Measurements from ENCODE around the gene TBC1D25.
A peak's percentile ranks its signal among the peaks of the same experiment; 100 is the strongest.
"Not testable (repeated sequence)": the region's sequence is repeated elsewhere in the genome, so short reads cannot be mapped to it uniquely, and the experiment has no call there.

TBC1D25 gene

DNA sequence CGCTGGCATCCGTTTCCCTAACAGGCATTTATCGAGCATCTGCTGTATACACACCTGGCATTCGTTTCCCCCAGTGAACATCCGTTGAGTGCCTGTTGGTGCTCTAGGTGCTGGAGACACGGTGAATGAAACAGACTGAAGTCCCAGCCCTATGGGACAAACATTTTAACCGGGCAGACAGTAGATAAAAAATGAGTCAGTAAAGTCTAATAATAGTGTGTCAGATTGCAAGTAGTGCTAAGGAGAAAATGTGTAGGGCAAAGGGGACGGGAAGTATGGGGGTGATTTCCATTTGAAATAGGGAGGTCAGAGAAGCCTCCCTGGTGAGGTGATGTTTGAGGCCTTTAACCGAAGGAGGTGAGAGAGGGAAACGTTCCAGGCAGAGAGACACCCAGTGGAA is 23.2 kb upstream of the TBC1D25 start:
- DNase-seq (ENCODE audit: low spot score) = no peak

DNA sequence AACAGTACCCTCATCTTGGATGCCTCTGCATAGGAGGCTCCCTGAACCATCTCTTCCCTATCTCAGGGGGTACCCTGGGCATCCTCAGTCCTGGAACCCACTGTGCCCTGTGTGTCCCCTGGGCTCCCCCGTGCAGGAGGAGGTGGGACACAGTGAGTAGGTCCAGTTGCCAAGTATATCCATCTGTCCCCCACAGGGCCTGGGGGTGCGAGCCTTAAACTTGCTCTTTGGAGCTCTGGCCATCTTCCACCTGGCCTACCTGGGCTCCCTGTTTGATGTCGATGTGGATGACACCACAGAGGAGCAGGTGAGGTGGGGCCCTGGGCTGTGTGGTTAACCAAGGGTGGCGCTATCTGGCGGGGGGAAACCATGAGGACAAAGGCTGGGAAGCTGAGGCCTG is 22.5 kb upstream of the TBC1D25 start:
- DNase-seq (ENCODE audit: low spot score) = no peak

DNA sequence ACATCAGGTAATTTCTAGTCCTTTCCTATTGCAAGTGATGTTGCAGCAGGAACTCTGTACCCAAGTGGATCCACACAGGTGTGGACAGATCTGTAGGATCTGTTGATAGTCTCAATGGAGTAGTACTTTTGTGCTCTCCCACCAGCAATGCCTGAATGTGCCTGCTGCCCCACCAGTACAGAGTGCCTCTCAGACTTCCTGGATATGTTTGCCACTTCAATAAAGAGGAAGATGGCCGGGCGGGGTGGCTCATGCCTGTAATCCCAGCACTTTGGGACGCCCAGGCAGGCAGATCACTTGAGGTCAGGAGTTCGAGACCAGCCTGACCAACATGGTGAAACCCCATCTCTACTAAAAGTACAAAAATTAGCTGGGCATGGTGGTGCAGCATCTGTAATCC is 20.0 kb upstream of the TBC1D25 start:
- DNase-seq (ENCODE audit: low spot score) = not testable (repeated sequence)

DNA sequence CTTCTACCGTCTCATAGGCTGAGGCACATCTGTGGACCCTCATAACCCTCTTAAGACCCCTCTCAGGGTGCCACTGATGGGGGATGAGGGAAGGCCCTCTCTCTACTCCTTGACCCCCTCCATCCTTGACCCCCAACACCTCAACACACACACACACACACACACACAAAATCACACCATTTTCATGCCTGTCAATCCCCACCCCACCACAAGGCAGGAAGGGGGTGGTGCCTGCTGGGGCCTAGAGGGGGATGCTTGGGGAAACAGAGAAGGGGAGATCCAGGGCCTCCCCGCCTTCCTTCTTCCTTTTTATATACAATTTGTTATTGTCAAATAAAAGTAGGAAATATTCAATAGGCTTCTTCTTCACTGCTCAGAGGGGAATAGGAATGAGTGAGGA is 19.1 kb upstream of the TBC1D25 start:
- DNase-seq (ENCODE audit: low spot score) = no peak

DNA sequence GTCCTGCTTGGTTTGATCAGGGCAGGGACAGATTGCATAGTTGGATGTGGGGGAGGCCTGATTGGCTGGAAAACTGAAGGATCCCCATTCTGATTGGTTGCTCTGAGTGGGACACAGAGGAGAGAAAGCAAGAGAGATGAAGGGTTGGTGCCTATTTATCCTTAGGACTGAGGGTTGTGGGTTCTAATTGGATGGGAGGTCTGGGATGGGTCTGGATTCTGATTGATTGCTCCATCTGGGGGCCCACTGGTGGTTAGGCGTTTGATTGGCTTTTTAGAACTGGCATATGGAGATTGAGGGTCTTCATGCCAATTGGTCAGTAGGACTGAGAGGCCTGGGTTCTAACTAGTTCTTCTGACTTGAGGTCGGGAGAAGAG is 18.6 kb upstream of the TBC1D25 start:
- DNase-seq (ENCODE audit: low spot score) = no peak

DNA sequence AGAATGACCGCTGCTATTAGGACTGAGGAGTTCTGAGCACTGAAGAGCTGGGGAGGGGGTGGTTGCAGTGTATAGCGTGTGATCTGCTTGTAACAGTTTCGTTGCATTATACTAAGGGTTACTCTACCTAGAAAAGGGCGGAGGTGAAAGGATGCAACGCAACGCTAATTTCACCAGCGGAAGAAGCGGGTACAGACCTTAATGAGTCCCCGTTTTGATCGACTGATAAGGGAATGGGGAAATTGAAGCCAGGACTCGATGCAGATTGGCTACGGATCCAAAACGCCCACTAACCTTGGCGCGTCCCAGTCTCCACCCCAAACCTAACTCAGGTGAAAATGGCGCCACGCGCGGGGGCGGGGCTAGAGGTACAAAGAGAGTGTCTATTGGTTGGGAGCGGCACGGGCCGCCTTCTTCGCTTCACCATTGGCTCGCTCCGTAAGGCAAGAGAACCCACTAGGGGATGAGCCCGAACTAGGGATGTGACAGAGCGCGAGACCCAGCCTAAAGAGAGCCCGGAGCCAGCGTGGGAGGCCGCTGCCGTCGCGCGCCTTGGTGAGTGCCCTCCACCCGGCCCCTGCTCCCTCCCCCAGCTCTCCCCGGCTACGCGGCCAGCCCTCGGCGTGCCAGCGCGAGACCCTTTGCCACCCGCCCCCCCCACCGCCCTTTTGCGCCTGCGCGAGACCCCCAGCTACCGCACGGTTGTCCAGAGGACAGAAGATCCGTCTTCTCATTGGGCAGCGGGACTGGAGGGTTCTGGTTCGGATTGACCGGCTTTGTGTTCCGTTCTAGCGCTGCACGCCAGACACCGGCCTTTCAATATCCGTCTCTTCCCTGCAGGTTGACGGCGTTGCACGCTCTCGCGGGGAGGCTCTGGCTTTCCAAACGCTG is 17.9 kb upstream of the TBC1D25 start, which contains the start of gene EBP:
Gene EBP, plus strand, starts transcription at position 456 of the 891 bp plus-strand sequence. CDS start 1,964 bp downstream, outside the sequence.
- DNase-seq (ENCODE audit: low spot score) = peak; percentile 91

DNA sequence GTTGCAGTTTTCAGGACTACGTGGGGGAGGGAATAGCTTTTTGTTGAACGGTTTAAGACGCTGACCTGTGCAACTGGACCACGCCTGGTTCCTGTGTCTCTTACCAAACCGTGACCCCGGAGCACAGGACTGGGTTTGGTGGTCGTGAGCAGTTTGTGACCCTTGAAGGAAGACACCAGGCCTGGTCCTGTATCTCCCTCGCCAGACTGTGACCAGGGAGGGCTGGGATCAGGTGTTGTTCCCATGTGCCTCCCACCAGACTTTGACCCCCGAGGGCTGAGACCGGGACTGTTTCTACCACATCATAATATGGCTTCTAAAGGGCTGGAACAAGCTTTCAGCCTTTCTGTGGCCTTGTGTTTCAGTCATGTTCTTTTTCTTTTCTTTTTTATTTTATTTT is 17.2 kb upstream of the TBC1D25 start:
- DNase-seq (ENCODE audit: low spot score) = no peak

DNA sequence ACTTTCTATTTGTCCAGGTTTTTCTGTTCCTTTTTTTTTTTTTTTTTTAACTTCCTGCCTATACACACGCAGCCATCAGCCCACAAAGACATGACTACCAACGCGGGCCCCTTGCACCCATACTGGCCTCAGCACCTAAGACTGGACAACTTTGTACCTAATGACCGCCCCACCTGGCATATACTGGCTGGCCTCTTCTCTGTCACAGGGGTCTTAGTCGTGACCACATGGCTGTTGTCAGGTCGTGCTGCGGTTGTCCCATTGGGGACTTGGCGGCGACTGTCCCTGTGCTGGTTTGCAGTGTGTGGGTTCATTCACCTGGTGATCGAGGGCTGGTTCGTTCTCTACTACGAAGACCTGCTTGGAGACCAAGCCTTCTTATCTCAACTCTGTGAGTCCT is 15.8 kb upstream of the TBC1D25 start:
- DNase-seq (ENCODE audit: low spot score) = no peak

DNA sequence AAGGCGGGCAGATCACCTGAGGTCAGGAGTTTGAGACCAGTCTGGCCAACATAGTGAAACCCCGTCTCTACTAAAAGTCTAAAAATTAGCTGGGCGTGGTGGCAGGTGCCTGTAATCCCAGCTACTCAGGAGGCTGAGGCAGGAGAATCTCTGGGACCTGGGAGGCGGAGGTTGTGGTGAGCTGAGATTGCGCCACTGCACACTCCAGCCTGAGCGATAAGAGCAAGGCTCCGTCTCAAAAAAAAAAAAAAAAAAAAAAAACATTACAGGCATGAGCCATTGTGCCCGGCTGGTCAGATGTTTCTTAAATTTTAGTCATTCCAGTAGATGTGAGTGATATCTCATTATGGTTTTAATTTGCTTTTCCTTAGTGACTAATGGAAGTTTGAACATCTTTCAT is 13.7 kb upstream of the TBC1D25 start:
- DNase-seq (ENCODE audit: low spot score) = not testable (repeated sequence)

DNA sequence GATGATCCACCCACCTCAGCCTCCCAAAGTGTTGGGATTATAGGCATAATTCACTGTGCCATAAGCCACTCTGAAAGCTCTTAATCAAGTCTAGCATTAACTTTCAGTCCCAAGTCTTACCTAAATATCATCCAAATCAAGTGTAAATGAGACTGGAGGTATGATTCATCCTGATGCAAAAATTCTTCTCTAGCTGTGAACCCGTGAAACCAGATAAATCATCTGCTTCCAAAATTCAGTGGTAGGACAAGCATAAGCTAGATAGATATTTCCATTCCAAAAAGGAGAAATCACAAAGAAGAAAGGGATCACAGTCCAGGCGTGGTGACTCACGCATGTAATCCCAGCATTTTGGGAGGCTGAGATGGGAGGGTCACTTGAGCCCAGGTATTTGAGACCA is 8.8 kb upstream of the TBC1D25 start:
- DNase-seq (ENCODE audit: low spot score) = no peak

DNA sequence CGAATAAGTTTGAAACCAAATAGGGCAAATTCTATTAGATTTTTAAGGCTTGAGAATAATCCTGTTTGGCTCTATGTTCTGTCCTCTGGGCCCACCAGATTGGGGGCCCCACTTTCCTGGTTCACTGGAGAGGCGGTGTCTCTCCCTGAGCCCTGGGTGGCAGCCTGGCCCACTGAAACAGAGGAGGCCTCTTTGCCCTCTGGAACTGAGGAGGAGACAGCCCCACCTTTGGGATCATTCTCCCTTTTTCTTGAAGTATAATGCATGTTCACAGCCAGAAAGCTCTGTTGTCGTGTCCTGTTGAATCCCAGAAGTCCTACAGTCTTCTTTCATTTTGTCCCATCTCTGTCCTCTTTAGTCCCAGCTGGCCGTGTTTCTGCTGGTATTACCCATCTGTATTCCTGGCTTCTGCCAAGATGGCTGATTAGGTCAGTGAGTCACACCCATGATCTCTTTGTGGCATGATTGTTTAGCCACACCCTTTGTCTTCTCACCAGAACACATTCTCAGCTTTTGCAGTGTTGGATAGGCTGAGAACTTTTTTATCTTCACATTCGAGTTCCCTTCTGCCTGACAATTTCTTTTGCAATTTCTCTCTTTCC is 8.1 kb upstream of the TBC1D25 start:
- DNase-seq (ENCODE audit: low spot score) = peak; percentile 19

DNA sequence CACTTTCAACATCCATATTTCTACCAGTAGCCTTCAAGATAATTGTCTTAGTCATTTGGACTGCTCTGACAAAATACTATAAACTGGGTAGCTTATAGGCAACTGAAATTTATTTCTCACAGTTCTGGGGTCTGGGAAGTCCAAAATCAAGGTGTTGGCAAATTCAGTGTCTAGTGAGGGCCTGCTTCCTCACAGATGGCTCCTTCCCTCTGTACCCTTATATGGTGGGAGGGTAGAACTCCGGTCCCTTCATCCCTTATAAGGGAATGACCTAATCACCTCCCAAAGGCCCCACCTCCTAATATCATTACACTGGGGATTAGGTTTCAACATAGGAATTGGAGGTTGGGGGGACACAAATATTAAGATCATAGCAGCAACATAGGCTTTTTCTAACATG is 7.4 kb upstream of the TBC1D25 start:
- no peak for DNase-seq (ENCODE audit: low spot score)

DNA sequence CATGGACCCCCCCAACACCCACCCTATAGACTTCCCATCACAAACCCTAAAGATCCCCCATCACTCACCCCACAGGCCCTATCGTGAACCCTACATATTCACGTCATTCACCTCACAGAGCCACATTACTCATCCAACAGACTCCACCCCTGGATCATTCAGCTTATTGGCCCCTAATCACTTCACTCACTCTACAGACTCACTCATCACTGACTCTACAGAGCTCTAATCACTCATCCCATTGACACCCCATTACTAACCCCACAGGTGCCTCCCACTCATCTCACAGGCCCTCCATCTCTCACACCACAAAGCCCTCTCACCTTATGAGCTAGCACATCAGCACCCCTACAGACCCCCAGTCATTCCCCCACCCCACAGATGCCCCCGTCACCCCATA is 6.3 kb upstream of the TBC1D25 start:
- DNase-seq (ENCODE audit: low spot score) = no peak

DNA sequence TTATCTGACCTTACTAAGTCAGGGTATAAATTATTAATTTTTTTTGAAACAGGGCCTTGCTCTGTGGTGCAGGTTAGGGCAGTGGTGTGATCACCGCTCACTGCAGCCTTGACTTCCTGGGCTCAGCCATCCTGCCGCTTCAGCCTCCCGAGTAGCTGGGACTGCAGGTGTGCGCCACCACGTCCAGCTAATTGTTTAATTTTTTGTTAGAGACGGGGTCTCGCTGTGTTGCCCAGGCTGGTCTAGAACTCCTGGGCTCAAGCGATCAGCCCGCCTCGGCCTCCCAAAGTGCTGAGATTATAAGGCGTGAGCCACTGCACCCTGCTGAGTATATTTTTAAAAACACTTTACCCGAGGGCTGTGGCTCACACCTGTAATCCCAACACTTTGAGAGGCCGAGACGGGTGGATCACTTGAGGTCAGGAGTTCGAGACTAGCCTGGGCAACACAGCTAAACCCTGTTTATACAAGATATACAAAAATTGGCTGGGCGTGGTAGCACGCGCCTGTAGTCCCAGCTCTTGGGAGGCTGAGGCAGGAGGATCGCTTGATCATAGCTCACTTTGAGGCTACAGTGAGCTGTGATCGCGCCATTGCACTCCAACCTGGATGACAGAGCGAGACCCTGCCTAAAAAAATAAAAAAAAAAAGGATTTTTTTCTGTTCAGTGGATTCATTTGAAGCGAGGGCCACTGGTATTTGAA is 721 bp upstream of the TBC1D25 start:
- DNase-seq (ENCODE audit: low spot score) = no peak

DNA sequence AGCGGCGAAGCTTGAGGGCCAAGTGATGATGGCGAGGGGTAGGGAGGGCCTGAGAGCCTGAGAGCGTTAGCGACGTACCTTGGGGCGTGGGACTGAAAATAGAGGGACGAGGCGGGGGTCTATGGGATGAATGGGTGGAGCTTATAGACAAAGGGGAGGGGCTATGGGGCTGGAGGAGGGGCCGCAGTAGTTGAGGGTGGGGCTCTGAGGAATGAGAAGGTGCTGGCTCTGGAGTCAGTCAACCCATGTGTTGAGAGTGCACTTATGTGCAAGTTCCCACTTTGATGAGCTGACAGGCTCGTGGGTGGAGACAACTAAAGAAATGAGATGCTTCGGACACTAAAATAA is 488 bp downstream of the TBC1D25 start:
- DNase-seq (ENCODE audit: low spot score) = peak; percentile 50

DNA sequence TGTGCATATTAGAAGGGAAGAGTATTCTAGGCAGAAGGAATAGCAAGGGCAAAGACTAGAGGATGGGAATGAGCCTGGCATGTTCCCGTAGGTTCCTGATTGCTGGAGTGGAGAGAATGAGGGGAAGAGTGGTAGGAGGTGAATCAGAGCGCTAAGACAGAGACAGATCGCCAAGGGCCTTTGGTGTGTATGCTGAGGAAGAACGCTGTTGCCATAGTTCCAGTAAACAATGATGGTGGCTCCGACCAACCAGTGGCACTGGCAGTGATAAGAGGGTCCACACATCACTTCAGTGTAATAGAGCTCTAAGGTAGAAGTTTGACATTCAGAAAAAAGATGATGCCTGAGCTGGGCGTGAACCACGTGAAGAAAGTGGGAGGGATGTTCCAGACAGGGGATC is 966 bp downstream of the TBC1D25 start:
- no peak for DNase-seq (ENCODE audit: low spot score)

DNA sequence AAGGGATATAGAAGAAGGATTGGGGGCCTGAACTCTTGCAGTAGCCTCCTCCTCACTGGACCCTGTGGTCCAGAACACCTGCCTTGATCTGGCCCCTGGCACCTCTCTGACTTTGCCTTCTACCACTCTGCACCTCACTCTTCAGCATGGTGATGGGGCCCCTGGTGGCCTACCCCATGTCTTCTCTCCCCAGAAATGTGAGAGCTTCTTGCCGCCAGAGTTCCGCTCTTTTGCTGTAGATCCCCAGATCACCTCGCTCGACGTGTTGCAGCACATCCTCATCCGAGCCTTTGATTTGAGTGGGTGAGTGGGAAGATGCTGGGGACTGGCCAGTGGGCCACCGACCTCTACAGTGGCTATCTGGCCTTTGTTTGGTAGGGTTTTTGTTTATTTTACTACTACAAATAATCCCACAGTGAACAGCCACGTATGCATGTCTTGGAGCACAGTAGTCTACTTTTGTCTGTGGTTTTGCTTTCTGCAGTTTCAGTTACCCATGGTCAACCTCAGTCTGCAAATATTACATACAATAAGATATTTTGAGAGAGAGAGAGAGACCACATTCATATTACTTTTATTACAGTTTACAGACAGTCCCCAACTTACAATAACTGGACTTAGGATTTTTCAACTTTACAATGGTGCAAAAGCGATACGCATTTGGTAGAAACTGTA is 1.8 kb downstream of the TBC1D25 start:
- no peak for DNase-seq (ENCODE audit: low spot score)

DNA sequence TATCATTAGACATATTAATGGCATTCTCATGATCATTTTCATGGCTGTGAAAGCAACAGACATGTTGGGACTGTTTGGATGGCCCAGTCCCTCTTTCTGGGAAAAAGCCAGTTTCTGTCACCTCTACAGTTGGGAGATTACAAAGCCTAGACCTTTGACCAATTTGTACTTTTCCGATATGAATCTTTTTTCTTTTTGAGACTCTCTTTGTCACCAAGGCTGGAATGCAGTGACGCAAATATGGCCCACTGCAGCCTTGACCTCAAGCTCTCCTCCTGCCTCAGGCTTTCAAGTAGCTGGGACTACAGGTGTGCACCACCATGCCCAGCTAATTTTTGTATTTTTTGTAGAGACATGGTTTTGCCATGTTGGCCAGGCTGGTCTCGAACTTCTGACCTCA is 9.4 kb downstream of the TBC1D25 start:
- DNase-seq (ENCODE audit: low spot score) = no peak

DNA sequence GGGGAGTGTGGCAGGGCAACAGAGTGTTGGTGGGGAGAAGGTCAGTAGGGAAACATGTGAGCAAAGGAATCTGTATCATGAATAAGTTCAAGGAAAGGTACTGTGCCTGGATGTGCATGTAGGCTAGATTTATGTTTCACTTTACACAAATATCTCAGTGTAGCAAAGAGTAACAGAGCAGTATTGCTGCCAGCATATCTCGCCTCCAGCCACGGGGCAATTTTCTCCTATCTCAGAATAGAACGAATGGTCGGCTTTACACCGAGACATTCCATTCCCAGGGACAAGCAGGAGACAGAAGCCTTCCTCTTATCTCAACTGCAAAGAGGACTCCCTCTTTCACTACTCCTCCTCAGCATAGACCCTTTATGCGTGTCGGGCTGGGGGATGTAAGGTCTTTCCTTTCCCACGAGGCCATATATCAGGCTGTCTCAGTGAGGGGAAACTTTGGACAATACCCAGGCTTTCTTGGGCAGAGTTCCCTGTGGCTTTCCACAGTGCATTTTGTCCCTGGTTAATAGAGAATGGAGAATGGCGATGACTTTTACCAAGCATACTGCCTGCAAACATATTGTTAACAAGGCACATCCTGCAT is 16.3 kb downstream of the TBC1D25 start:
- DNase-seq (ENCODE audit: low spot score) = not testable (repeated sequence)

DNA sequence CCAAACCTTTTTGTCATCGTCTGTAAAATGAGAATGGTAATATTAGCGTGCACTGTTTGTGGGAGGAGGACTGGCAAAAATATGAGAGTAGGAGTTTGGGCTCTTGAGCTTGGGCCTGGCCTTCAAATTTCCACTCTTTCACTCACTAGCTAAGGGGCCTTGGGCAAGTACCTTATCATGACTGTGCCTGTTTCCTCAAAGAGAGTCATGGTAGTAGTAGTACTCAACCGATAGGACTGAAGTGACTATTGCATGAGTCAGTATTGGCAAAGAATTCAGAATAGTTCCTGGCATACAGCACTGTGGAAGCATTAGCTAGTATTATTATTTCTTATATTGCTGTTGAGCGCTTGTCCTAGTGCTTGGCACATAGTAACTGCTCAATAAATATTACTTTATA is 18.8 kb downstream of the TBC1D25 start:
- no peak for DNase-seq (ENCODE audit: low spot score)

DNA sequence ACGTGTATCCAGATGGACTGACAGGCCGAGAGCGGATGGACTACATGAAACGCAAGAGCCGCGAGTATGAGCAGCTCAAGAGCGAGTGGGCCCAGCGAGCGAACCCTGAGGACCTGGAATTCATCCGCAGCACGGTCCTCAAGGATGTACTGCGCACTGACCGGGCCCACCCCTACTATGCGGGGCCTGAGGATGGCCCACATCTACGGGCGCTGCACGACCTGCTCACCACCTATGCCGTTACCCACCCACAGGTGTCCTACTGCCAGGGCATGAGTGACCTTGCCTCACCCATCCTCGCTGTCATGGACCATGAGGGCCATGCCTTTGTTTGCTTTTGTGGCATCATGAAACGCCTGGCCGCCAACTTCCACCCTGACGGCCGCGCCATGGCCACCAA is 20.1 kb downstream of the TBC1D25 start:
- DNase-seq (ENCODE audit: low spot score) = no peak

DNA sequence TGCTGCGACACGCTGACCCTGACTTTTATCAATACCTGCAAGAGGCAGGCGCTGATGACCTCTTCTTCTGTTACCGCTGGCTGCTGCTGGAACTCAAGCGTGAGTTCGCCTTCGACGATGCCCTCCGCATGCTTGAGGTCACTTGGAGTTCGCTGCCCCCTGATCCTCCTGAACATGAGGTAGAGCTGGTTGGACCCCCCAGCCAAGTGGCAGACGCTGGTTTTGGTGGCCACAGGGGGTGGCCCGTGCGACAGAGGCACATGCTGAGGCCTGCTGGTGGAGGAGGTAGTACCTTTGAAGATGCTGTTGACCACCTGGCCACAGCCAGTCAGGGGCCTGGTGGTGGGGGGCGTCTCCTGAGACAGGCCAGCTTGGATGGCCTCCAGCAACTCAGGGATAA is 20.5 kb downstream of the TBC1D25 start:
- DNase-seq (ENCODE audit: low spot score) = no peak
